ENCODE results near the gene EXOSC10. TPM values are rescaled to one million over a fixed set of nuclear protein-coding genes. Genes with fewer than 3 reads are reported as not detected.
"Not testable (repeated sequence)": the region's sequence is repeated elsewhere in the genome, so short reads cannot be mapped to it uniquely, and the experiment has no call there.

Gene EXOSC10
- total RNA-seq, 1 donor from 2014 or later, result 28.2 TPM

GRCh38 chr1:11024154-11024873 is 75.4 kb downstream of the EXOSC10 start:
- H3K9me3 ChIP-seq (ENCODE audit: control insufficient read depth in 3 of 3, low read length in 3 of 3), result no peaks in the 10 kb centered on the region
- H3K9ac ChIP-seq (ENCODE audit: low read depth in 1 of 3, low read length in 3 of 3), result no peak overlapping the region
- H3K4me1 ChIP-seq (ENCODE audit: control insufficient read depth in 3 of 3, insufficient read depth in 3 of 3, low read length in 3 of 3), result peaks cover 0 to 4% (median 0%) of the 10 kb centered on the region in 3 donors
- peaks cover 51 to 74% (median 67%) of the 10 kb centered on the region in 3 donors for H3K36me3 ChIP-seq (ENCODE audit: control insufficient read depth in 3 of 3, insufficient read depth in 3 of 3, low read length in 3 of 3)
- no peak overlapping the region for H3K4me3 ChIP-seq (ENCODE audit: low read length in 3 of 3)
- H3K27me3 ChIP-seq (ENCODE audit: control insufficient read depth in 3 of 3, insufficient read depth in 3 of 3, low read length in 3 of 3), result no peaks in the 10 kb centered on the region
- no peak overlapping the region for H3K27ac ChIP-seq (ENCODE audit: low read depth, low read length)

- no peak overlapping the region for H3K27ac ChIP-seq (ENCODE audit: low read depth, low read length)
- peaks cover 60 to 84% (median 78%) of the 10 kb centered on the region in 3 donors for H3K36me3 ChIP-seq (ENCODE audit: control insufficient read depth in 3 of 3, insufficient read depth in 3 of 3, low read length in 3 of 3)
- no peak overlapping the region for H3K9ac ChIP-seq (ENCODE audit: low read depth in 1 of 3, low read length in 3 of 3)
- no peak overlapping the region for H3K4me3 ChIP-seq (ENCODE audit: low read length in 3 of 3)
- H3K4me1 ChIP-seq (ENCODE audit: control insufficient read depth in 3 of 3, insufficient read depth in 3 of 3, low read length in 3 of 3), result peaks cover 0 to 8% (median 0%) of the 10 kb centered on the region in 3 donors
- H3K9me3 ChIP-seq (ENCODE audit: control insufficient read depth in 3 of 3, low read length in 3 of 3), result no peaks in the 10 kb centered on the region
- H3K27me3 ChIP-seq (ENCODE audit: control insufficient read depth in 3 of 3, insufficient read depth in 3 of 3, low read length in 3 of 3), result no peaks in the 10 kb centered on the region
Observed at GRCh38 chr1:11023201-11023600, 76.5 kb downstream of the EXOSC10 start.

- Histone ChIP-seq H3K27ac (ENCODE audit: low read depth, low read length) (no peak overlapping the region), H3K4me1 (ENCODE audit: control insufficient read depth in 3 of 3, insufficient read depth in 3 of 3, low read length in 3 of 3) (peaks cover 0 to 10% (median 9%) of the 10 kb centered on the region in 3 donors), H3K4me3 (ENCODE audit: low read length in 3 of 3) (no peak overlapping the region), H3K9me3 (ENCODE audit: control insufficient read depth in 3 of 3, low read length in 3 of 3) (no peaks in the 10 kb centered on the region), H3K36me3 (ENCODE audit: control insufficient read depth in 3 of 3, insufficient read depth in 3 of 3, low read length in 3 of 3) (peaks cover 50 to 81% (median 67%) of the 10 kb centered on the region in 3 donors), H3K9ac (ENCODE audit: low read depth in 1 of 3, low read length in 3 of 3) (no peak overlapping the region), H3K27me3 (ENCODE audit: control insufficient read depth in 3 of 3, insufficient read depth in 3 of 3, low read length in 3 of 3) (no peaks in the 10 kb centered on the region)
Observed at GRCh38 chr1:11019971-11020370, 79.7 kb downstream of the EXOSC10 start.

GRCh38 chr1:11019358-11019757 is 80.3 kb downstream of the EXOSC10 start:
- not testable (repeated sequence) for H3K27ac ChIP-seq (ENCODE audit: low read depth, low read length); H3K27me3 ChIP-seq (ENCODE audit: control insufficient read depth in 3 of 3, insufficient read depth in 3 of 3, low read length in 3 of 3); H3K9ac ChIP-seq (ENCODE audit: low read depth in 1 of 3, low read length in 3 of 3); H3K9me3 ChIP-seq (ENCODE audit: control insufficient read depth in 3 of 3, low read length in 3 of 3); H3K4me3 ChIP-seq (ENCODE audit: low read length in 3 of 3)
- H3K4me1 ChIP-seq (ENCODE audit: control insufficient read depth in 3 of 3, insufficient read depth in 3 of 3, low read length in 3 of 3), result peaks cover 4 to 16% (median 14%) of the 10 kb centered on the region in 3 donors
- H3K36me3 ChIP-seq (ENCODE audit: control insufficient read depth in 3 of 3, insufficient read depth in 3 of 3, low read length in 3 of 3), result peaks cover 53 to 80% (median 66%) of the 10 kb centered on the region in 3 donors

Other genes with a start within 250 kb of the EXOSC10 start
- 61.1 TPM for gene TARDBP, start 87.2 kb downstream of the EXOSC10 start, total RNA-seq
- under 0.01 TPM for gene MASP2, start 52.6 kb downstream of the EXOSC10 start, total RNA-seq
- 8.4 TPM for gene SRM, start 39.9 kb downstream of the EXOSC10 start, total RNA-seq
- 5.2 TPM for gene ANGPTL7, start 89.5 kb upstream of the EXOSC10 start, total RNA-seq
- gene MTOR, start 162.7 kb upstream of the EXOSC10 start, total RNA-seq, result 25.1 TPM
- gene UBIAD1, start 173.3 kb upstream of the EXOSC10 start, total RNA-seq, result 7.3 TPM

Measured in skeletal muscle tissue (tissue), 4 donors.